K562 (cell line): ENCODE measurements around the gene NOM1. TPM values are rescaled to one million over a fixed set of nuclear protein-coding genes. Genes with fewer than 3 reads are reported as not detected.

Experiments
- CCAR2 ChIP-seq: fragments of 200-400 bp; formaldehyde crosslinking; IDR thresholded peaks from 2 replicates; pipeline ENCODE4 v1.6.1; 2017; ENCODE audit warnings: mild to moderate bottlenecking, low read depth, low read length
- HLTF ChIP-seq: fragments of 450-650 bp; IDR thresholded peaks from 2 replicates; pipeline ENCODE4 v1.6.1; 2016
- HNRNPK ChIP-seq: fragments of 200-400 bp; formaldehyde crosslinking; IDR thresholded peaks from one replicate; pipeline ENCODE4 v1.6.1; 2018; ENCODE audit warnings: mild to moderate bottlenecking, low read depth, low read length; ENCODE audit not compliant: poor library complexity, severe bottlenecking
- ILK ChIP-seq: fragments of 450-650 bp; IDR thresholded peaks from 2 replicates; pipeline ENCODE4 v1.6.1; 2016; ENCODE audit warnings: missing genetic modification characterization, low read depth, mild to moderate bottlenecking, missing compliant biosample characterization, moderate library complexity, borderline replicate concordance
- KLF16 ChIP-seq: IDR thresholded peaks from 2 replicates; pipeline ENCODE4 v1.6.1; 2016; ENCODE audit warnings: antibody characterized with exemption
- KLF6 ChIP-seq: fragments of 250-450 bp; sonication (Bioruptor Pico); IDR thresholded peaks from 2 replicates; pipeline ENCODE4 v1.4.0; 2020; ENCODE audit warnings: mild to moderate bottlenecking, moderate library complexity, borderline replicate concordance
- MCM5 ChIP-seq: fragments of 450-650 bp; IDR thresholded peaks from 2 replicates; pipeline ENCODE4 v1.6.1; 2016; ENCODE audit warnings: low read depth
- MED1 ChIP-seq: sonication (generic); formaldehyde crosslinking; IDR thresholded peaks from 2 replicates; pipeline ENCODE4 v1.8.1; 2023; ENCODE audit warnings: missing genetic modification reagents, borderline replicate concordance
- PURB ChIP-seq: sonication (generic); formaldehyde crosslinking; IDR thresholded peaks from 2 replicates; pipeline ENCODE4 v1.9.0; 2021; ENCODE audit warnings: low read depth, mild to moderate bottlenecking, missing genetic modification reagents
- SMAD4 ChIP-seq: fragments of 250-450 bp; sonication (Bioruptor Pico); conservative IDR thresholded peaks from 2 replicates; pipeline ENCODE4 v1.8.0; 2021; ENCODE audit warnings: inconsistent platforms, mild to moderate bottlenecking, moderate library complexity
- SNAPC5 ChIP-seq: fragments of 250-450 bp; sonication (Bioruptor Pico); IDR thresholded peaks from 2 replicates; pipeline ENCODE4 v1.8.0; 2021; ENCODE audit warnings: moderate library complexity, mild to moderate bottlenecking, inconsistent platforms
- VEZF1 ChIP-seq: fragments of 200-800 bp; sonication (Bioruptor generic); IDR thresholded peaks from 2 replicates; pipeline ENCODE4 v1.6.1; 2017; ENCODE audit warnings: missing genetic modification characterization, missing compliant biosample characterization
- YY1 ChIP-seq, 3 experiments: IDR thresholded peaks; 2 replicates each; pipeline ENCODE4 v1.6.1; 2011; ENCODE audit warnings: low read length in 2 of 3, mild to moderate bottlenecking in 2 of 3, moderate library complexity in 2 of 3, borderline replicate concordance in 1 of 3, control low read depth in 1 of 3, low read depth in 1 of 3; ENCODE audit not compliant: insufficient read depth in 3 of 3, insufficient replicate concordance in 2 of 3, control insufficient read depth in 1 of 3, insufficient read length in 1 of 3; ENCODE audit errors: extremely low read depth in 1 of 3
- ZNF12 ChIP-seq: sonication (generic); formaldehyde crosslinking; IDR thresholded peaks from 2 replicates; pipeline ENCODE4 v1.4.0; 2020; ENCODE audit warnings: mild to moderate bottlenecking, missing genetic modification reagents
- ZNF431 ChIP-seq: sonication (generic); formaldehyde crosslinking; IDR thresholded peaks from 2 replicates; pipeline ENCODE4 v1.8.0; 2022; ENCODE audit warnings: mild to moderate bottlenecking, missing genetic modification reagents
- ZNF584 ChIP-seq: fragments of 200-800 bp; sonication (Bioruptor generic); IDR thresholded peaks from 2 replicates; pipeline ENCODE4 v1.6.1; 2016; ENCODE audit warnings: low read depth, mild to moderate bottlenecking, missing genetic modification characterization, missing compliant biosample characterization
- ZNF707 ChIP-seq: fragments of 250-450 bp; sonication (Bioruptor Pico); conservative IDR thresholded peaks from 2 replicates; pipeline ENCODE4 v1.8.0; 2022; ENCODE audit warnings: inconsistent platforms, mild to moderate bottlenecking, moderate library complexity
- polyA plus RNA-seq, 8 experiments: library from polyadenylated mRNA; depleted of rRNA in 4 of 8; stranded (reverse) in 5 of 8; unstranded in 3 of 8; fragments of >200 nt; fragmentation: Nextera tagmentation in 2 of 8; fragmentation: Illumina TruSeq in 1 of 8; extraction: Ambion mirVana in 2 of 8; extraction: Trizol in 1 of 8; gene quantifications; 2 replicates each; pipeline versions ENCODE4 v1.2.1 to v1.2.3, GENCODE V29; 2011 to 2014; ENCODE audit warnings: inconsistent platforms in 1 of 8, missing spikeins in 1 of 8
- total RNA-seq, 7 experiments: library from RNA; depleted of rRNA in 6 of 7; stranded (reverse); fragments of >200 nt in 6 of 7; fragmentation: Illumina TruSeq in 2 of 7; extraction: Trizol in 2 of 7; gene quantifications; 2 replicates each; pipeline versions ENCODE4 v1.2.1 to v1.2.3, GENCODE V29; 2011 to 2021; ENCODE audit warnings: low replicate concordance in 1 of 7
- TF ChIP-seq, protein P1 (sequence below): sonication (generic); formaldehyde crosslinking; IDR thresholded peaks from 2 replicates; pipeline ENCODE4 v1.9.0; 2022; ENCODE audit warnings: mild to moderate bottlenecking, missing genetic modification reagents
- TF ChIP-seq, protein P2 (sequence below): sonication (generic); formaldehyde crosslinking; IDR thresholded peaks from 2 replicates; pipeline ENCODE4 v1.8.1; 2023; ENCODE audit warnings: mild to moderate bottlenecking, missing genetic modification reagents
- TF ChIP-seq, protein P3 (sequence below): sonication (generic); formaldehyde crosslinking; IDR thresholded peaks from 2 replicates; pipeline ENCODE4 v1.5.0; 2020; ENCODE audit warnings: missing genetic modification reagents

NOM1 gene
- total and polyA plus RNA-seq, 9 of the 15 experiments (the other 6 are each of a cell fraction or from before 2014, with no cell fraction given): 6.8 to 47.3 (median 37.4) TPM

- no peak for TF ChIP-seq VEZF1 (CRISPR knock-in tag)
- TF ChIP-seq, protein P1, sequence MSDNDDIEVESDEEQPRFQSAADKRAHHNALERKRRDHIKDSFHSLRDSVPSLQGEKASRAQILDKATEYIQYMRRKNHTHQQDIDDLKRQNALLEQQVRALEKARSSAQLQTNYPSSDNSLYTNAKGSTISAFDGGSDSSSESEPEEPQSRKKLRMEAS: peak; percentile 53; the same call in 1 of the 2 replicates
- TF ChIP-seq YY1 (IDR thresholded peaks at IDR 0.05; ENCODE audit: borderline replicate concordance in 1 of 3, control insufficient read depth in 1 of 3, extremely low read depth in 1 of 3, insufficient read depth in 3 of 3, insufficient read length in 1 of 3, insufficient replicate concordance in 2 of 3, low read depth in 1 of 3, low read length in 2 of 3): no peak
- no peak for TF ChIP-seq HNRNPK
- TF ChIP-seq PURB: no peak
- TF ChIP-seq KLF16: no peak
- no peak for TF ChIP-seq MCM5
- TF ChIP-seq SMAD4 (CRISPR knock-in tag): peak; percentile 25; the same call in 1 of the 2 replicates
- no peak for TF ChIP-seq MED1 (CRISPR knock-in tag)
- TF ChIP-seq ZNF584 (CRISPR knock-in tag): no peak
- no peak for TF ChIP-seq ZNF12
- no peak for TF ChIP-seq HLTF
- TF ChIP-seq, protein P2, sequence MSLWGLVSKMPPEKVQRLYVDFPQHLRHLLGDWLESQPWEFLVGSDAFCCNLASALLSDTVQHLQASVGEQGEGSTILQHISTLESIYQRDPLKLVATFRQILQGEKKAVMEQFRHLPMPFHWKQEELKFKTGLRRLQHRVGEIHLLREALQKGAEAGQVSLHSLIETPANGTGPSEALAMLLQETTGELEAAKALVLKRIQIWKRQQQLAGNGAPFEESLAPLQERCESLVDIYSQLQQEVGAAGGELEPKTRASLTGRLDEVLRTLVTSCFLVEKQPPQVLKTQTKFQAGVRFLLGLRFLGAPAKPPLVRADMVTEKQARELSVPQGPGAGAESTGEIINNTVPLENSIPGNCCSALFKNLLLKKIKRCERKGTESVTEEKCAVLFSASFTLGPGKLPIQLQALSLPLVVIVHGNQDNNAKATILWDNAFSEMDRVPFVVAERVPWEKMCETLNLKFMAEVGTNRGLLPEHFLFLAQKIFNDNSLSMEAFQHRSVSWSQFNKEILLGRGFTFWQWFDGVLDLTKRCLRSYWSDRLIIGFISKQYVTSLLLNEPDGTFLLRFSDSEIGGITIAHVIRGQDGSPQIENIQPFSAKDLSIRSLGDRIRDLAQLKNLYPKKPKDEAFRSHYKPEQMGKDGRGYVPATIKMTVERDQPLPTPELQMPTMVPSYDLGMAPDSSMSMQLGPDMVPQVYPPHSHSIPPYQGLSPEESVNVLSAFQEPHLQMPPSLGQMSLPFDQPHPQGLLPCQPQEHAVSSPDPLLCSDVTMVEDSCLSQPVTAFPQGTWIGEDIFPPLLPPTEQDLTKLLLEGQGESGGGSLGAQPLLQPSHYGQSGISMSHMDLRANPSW (CRISPR knock-in tag): no peak
- TF ChIP-seq ZNF707: no peak
- TF ChIP-seq, protein P3, sequence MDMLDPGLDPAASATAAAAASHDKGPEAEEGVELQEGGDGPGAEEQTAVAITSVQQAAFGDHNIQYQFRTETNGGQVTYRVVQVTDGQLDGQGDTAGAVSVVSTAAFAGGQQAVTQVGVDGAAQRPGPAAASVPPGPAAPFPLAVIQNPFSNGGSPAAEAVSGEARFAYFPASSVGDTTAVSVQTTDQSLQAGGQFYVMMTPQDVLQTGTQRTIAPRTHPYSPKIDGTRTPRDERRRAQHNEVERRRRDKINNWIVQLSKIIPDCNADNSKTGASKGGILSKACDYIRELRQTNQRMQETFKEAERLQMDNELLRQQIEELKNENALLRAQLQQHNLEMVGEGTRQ (CRISPR knock-in tag): no peak
- TF ChIP-seq SNAPC5 (CRISPR knock-in tag): no peak
- TF ChIP-seq ZNF431 (CRISPR knock-in tag): 0 out of 2 replicates have a peak, but pooled peaks have one; percentile 24
- no peak for TF ChIP-seq KLF6 (CRISPR knock-in tag)
- TF ChIP-seq CCAR2: no peak
- TF ChIP-seq ILK (tag): no peak
Measured at GRCh38 chr7:157009170-157009777, 59.8 kb downstream of the NOM1 start (continued).
